GM19043 (cell line): ENCODE measurements around the gene FNDC3B.

Experiments used
- ATAC-seq: cut with Tn5 transposase; IDR thresholded peaks from one replicate; pipeline ENCODE4 v1.9.1; 2021; ENCODE audit warnings: low read depth; ENCODE audit not compliant: unreplicated experiment

FNDC3B gene

DNA sequence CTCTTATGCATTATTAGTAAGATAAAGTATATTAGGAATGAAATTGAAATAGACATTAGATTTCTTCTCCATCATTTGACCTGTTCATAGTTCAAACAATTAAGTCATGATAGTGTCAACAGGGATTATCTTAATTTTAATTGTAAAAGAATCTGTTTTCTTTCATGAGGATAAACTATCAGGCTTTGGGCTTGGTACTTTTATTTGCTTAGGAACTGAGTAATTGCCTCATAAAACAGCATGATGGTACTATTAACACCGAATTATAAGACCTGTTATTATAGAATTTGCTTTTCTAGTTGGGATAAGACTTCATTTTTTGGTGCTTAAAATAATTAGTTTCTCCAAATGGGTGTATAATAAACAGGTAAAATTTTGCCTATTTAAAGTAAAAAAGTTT, 71.8 kb downstream of the FNDC3B start:
- ATAC-seq = no peak

DNA sequence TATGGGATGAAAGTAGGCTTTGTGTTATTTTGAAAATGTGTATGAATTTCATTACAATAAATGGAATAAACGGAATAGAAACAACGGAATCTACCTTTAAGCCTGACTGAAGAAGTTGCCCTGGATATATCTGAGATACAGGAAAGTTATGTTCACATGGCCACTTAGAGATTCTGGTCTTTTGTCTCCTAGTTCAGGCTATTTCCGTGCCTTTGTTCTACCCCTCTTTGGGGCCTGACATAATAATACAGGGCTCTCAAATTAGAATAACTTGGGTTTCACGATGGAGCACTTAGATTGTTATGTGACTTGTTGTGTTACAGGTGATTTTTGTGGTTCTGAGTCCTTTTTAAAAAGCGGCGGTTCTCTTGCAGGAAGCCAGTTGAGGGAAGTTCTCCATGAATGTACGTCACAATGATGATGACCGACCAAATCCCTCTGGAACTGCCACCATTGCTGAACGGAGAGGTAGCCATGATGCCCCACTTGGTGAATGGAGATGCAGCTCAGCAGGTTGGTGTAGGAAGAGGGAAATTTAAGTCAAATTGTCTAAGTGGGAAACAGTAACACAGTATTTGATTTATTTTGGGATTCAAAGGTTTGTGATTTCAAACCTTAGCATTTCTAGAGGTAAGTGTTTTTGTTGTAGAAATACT, 72.8 kb downstream of the FNDC3B start:
- ATAC-seq = no peak

DNA sequence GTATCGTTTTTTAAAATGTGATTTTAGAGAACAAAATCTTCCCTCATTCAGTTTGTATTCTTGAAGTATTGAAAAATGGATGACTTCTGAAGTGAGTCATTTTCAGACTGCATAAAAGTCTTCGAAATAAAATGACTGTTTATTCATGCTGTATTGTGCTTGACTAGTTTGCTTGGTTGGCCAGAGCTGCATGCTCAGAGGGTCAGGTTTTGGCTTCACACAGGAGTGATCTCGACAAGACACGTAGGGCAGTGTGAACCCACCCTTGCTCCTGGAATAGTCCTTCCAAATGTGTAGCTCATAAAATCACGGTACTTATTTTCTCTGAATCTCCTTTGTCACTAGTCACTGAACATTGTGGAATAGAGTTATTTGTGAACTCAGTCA, 73.3 kb downstream of the FNDC3B start:
- no peak for ATAC-seq

DNA sequence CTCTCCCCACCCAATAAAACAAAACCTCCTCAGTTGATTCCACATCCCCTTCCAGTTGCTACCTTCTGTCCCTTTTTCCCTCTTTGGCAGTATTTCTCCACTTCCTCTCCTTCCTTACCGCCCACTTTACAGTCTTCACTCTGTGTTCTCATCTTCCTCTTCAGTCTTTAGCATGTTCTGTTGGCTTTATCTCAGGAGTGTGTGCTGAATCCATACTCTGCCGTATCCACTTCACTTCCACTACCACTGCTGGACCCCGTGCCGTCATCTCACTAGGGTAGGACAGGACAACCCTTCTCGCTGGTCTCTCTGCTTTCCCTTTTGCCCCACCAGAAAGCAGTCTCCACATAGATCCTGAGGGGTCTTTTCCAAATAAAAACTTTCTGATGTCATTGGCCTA, 74.3 kb downstream of the FNDC3B start:
- ATAC-seq = no peak

DNA sequence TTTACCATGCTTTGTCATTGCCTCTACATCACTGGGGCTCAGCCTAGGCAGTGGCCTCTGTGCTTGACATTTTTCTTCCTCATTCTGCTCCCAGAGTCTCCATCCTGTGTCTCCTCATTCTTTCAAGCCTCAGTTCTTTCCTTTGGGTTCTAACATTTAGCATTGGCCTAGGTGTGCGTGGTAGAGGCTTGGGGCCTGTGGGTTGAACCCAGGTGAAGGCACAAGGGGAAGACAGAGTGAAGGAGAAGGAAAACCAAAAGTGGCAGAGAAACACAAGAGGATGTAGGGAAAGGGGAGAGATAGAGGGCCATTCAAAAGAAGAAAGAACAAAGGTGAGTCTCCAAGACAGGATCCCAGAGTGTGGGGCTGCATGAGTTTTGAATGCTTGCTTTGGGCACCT, 75.7 kb downstream of the FNDC3B start:
- no peak for ATAC-seq

DNA sequence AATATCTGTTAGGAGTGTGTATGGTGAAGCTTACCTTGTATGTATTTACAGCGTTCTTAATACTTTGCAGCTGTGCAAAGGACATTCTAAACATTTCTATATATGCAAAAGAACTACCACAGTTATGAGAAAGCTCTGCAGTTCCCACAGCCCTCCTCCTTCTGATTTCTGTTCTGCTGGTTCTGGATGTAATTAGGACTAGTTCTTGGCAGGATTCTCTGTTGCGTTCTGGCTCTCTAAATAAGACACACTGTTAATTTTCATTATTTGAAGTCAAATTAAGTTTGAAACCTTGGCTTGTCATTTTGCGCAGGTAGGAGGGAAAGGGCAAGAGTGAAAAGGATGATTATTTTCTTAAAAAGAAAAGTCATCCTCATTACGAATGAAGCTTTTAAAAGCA, 76.4 kb downstream of the FNDC3B start:
- ATAC-seq = no peak

DNA sequence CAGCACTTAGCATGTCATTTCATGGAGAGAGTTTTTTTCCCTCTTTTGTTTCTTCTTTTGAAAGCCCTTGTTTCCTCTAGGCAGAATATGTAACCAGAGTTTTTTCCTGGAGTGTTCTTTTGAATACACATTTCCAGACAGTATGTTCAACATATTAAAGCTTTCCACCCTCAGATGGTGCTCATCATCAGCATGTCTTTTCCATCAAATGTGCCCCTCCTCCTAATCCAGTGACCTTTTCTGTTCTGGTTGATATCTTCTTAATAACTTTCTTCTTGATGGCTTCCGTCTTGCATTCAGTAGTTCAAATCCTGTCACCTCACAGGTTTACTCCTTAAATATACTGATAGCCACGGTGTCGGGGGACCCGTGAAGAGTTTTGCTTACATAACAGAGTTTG, 78.6 kb downstream of the FNDC3B start:
- no peak for ATAC-seq

DNA sequence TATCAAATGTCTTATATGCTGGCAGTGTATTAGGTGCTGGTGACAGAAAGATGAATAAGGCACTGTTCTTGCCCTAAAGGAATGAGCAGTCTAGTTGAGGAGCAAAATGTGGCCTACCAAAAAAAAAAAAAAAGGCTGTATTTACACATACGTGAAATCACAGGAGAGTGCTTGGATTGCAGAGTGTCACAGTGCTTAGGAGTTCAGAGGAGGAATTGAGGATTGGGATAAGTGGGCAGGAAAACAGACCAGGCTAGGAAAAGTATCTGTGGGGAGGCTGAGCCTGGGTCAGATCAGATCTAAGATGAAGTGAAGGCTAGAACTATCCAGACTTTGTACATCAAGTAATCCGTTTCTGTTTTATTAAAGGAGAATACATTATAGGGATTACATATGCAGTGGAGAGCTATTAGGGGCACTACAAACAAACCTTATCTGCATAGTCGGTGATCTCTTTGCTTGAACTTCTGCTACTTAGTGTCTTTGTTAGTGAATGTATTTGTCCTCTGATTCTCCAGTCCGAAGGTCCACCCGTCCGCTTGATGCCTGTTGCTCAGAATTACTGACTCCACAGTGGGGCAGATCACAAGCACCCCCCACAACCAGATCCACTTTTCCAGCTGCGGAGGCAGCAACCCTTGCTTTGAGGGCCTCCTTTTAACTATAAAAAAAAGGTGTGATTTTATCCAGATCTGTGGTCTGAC, 80.0 kb downstream of the FNDC3B start:
- no peak for ATAC-seq

DNA sequence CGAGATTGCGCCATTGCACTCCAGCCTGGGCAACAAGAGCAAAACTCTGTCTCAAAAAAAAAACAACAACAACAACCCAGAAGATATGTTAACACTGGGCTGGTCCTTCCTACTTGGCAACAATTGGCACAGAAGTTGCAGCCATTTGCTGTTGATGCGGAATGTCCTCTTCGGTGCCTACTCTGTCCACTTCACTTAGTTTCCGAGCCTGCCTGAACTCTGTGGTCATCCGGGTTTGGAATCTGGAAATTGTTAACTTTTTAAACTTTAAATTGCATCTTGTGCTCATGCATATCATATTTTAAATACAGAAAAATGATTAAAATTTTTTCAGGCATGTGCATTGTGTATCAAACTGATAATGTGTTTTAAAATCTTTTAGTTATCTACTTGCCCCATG, 81.5 kb downstream of the FNDC3B start:
- no peak for ATAC-seq

DNA sequence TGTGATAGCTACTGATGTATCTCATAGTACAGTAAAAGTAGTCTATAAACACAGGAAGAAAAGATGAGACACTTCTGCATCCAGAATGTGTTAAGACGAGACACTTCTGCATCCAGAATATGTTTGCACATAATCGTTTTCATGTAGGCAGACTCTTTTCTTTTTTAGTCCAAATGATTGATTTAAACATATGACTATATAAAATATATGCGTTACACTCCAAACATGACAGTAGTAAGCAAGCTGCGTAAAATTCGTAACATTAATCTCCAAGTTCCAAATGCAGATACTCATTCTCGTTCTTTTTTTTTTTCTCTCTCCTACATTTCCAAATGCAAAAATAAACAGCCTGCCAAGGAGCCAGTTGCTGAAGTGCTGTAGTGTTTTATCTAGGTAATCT, 82.6 kb downstream of the FNDC3B start:
- no peak for ATAC-seq

DNA sequence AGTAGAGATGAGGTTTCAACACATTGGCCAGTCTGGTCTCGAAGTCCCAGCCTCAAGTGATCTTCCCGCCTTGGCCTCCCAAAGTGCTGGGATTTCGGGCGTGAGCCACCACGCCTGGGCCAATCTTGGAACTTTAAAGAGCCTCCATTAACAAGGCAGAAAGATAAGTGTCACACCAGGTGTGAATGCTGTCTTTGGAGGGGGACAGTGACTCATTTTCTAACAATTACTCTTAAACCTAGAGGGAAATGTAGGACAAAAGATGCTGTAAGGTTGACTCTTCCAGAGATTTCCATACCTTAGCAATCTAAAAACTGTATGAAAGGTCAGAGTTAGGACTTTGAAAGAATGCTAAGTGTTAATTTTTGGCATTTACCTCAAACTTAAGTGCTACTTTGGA, 84.9 kb downstream of the FNDC3B start:
- no peak for ATAC-seq

DNA sequence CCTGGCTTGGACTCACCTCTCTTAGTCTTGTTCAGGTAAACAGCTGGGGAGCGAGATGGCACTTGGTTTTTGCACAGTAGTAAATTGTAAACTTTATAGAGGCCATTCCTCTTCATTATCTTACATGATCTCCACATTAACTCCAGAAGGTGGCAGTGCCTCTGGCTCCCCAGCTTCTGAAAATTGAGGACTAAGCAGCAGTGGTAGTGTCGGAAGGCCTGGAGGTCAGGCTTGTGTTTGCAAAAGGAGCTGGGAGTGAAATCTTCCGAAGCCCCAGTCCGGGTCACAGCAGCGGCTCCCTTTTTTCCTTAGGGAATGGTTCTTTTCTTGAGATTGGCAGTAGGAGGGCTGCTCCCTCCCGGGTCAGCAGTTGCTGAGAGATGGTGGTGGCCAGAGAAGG, 85.7 kb downstream of the FNDC3B start:
- ATAC-seq = no peak

DNA sequence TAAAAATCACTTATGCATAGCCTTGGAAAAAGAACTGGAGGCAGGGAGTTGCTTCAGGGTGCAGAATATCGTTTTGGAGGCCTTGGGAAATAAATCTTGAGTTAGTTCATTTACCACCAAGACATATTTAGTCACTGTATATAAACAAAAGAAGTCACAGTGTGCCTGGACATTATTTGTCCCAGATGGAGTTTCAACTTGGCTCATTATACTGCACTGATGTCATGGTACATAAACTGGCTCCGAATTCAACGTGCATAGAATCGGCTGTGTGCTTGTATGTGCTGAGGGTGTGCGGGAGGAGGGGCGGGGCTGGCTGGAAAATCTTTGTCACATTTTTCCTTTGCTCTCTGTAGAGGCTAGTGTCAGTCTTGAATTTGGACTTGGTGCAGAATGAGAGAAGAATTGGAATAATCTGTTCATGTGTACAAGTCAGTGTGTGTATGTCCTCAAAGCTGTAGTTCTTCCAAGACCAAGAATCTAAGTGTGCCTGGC, 86.6 kb downstream of the FNDC3B start:
- no peak for ATAC-seq

DNA sequence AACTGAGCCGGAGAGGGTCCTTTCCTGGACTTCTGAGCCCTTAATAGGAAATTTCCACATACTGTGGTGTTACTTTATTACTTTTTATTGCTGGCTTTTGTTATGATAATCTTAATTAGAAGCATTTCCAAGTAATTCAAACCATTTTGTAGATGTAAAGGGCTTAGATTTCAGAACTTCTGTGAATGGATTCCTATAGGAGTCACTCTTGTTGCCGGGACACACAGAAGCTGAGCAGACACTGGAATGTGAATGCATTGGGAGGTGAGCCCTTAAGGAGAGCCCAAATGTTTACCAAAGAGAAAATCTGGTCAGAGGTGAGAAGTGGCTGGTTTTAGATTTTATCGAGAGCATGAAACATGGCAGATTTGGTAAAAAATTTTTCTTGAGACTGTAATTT, 87.4 kb downstream of the FNDC3B start:
- ATAC-seq = no peak

DNA sequence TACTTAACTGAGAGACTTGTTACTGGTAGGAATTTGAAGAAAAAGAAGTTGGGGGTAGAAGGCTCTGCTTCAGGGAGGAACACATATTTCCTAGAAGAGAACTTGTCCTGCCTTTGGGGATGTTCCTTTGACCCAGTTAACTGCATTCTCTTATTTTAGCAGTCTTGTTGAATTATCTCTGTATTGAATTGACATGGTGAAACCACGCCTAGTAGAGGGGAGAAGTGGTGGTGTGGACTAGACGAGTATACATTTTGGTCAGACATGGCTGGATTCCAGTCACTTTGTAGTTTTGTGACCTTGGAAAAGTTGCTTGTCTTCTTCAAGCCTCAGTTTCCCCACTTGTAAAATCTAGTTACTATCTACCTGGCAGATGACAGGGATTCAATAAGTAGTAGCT, 87.8 kb downstream of the FNDC3B start:
- ATAC-seq = no peak

DNA sequence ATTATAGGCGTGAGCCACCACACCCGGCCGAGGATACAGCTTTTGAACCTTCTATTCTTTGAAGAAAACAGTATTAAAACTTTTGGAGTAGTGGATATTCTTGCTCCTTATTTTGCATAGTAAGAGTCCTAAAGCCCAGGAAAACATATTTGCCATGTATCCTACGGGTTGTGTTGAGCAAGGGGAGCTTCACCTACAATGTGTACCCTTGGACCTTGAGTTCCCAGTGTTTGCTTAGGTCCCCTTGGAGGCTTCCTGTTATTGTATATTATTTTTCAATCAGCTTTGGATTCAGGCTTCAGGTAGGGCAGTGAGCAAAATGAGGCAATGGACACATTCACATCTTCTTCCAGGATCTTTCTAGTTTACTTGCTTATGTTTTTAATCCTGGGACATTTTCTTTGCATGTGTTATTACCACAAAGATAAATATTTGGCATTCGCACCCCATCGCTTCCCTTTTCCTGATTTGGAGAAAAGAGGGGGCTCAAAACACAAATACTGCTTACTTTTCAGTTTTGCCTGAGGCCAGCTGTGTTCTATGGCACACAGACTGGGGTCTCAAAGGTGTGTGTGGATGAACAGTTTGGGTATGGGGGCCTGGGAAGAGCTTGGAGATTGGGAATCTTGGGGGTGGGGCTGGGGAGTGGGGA, 88.7 kb downstream of the FNDC3B start:
- no peak for ATAC-seq

DNA sequence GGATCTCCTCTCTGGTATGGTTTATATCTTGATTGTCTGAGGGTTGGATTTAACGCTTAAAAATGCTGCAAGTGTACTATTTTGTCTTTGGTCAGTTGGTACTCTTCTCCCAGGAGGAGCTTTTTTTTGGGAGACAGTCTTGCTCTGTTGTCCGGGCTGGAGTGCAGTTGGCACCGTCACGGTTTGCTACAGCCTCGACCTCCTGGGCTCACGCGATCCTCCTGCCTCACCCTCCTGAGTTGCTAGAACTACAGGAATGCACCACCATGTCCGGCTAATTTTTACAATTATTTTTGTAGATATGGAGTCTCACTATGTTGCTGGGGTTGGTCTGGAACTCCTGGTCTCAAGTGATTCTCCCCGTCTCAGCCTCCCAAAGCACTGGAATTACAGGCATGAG, 89.5 kb downstream of the FNDC3B start:
- no peak for ATAC-seq

DNA sequence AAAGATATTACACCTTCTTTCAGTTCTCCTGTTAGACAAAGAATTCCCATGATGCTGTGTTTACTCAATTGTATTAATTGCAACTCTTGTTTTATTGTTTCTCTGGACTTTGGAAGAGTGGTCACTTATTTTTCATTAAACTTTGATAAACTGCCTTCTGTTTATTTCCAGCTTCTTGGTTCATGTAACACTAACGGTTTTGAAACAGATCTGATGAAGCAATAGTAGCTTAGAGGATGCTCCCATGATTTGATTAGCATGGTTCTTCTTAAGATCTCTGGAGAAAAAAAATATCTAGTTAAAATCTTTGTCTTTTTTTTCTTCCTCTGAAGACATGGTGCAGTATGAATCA, 90.1 kb downstream of the FNDC3B start:
- ATAC-seq = no peak

DNA sequence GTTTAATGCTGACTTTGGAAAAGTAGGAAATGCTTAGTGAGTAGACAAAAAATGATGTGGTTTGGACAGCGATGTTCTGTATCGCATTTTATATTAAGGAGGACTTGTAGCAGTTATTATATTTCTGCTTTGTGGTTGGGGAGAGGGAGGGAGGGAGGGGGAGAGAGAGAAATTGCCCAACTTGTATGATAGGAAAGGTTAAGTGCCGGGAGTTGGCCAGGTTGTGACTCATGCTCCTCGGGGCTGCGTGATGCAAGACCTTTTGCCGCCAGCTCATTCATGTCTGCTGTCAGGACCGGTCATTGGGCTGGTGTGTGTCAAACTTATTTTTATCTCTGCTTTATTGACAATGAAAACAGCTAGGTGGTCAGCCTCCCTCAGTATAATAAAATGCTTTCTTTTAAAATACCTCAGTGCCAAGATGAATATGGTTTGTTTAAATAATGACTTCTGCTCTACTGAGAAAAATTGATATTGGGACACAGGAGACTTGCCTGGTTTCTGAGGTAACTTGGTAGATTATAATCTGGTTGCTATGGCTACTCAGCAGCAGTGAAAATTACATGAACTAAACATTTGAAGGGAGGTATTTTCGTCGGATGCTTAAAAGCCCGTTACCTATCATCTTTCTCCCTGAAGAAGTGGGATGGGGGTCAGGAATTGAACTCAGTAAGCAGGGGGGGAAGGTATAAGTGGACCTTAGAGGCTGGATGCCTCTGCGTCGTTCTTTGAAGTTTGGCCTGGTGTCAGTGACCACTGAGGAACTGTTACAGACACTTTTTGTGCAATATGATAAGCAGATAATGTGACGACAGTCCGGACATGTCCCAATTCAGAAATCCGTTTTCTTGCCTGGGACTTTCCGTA, 90.7 kb downstream of the FNDC3B start:
- ATAC-seq = no peak

DNA sequence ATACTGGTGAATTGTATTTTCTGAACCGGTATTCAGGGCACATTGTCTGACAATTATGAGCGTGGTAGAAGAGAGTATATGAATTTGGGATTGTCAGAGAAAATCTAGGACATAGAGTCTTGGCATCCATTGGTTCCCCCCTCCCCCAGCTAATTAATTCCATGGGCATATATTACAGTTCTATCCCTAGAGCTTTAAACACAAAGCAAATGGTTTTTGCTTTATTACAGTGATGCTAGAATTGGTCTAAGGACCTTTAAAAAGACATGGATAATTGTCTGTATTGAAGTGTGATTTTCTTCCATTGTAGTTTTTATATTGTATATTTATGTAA, 91.3 kb downstream of the FNDC3B start:
- no peak for ATAC-seq

DNA sequence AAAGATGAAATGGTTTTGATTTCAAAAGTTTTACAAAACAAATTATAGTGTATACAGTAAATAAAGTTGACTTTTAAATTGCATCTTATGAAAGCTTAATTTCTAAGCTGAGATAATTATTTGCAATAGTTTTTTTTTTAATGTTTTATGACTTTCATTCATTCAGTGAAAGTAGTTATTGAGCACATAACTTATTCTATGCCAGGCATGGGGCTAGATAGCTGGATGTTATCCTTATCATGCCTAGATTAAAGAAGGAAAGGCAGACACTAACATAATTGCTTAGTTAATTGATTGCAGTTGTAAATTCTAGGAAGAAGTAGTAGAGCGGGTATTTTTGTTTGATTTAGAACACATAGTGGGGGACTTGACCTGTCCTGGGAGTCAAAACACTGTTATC, 92.4 kb downstream of the FNDC3B start:
- ATAC-seq = no peak
